ENCODE results near the gene CMC2.

Gene CMC2

DNA sequence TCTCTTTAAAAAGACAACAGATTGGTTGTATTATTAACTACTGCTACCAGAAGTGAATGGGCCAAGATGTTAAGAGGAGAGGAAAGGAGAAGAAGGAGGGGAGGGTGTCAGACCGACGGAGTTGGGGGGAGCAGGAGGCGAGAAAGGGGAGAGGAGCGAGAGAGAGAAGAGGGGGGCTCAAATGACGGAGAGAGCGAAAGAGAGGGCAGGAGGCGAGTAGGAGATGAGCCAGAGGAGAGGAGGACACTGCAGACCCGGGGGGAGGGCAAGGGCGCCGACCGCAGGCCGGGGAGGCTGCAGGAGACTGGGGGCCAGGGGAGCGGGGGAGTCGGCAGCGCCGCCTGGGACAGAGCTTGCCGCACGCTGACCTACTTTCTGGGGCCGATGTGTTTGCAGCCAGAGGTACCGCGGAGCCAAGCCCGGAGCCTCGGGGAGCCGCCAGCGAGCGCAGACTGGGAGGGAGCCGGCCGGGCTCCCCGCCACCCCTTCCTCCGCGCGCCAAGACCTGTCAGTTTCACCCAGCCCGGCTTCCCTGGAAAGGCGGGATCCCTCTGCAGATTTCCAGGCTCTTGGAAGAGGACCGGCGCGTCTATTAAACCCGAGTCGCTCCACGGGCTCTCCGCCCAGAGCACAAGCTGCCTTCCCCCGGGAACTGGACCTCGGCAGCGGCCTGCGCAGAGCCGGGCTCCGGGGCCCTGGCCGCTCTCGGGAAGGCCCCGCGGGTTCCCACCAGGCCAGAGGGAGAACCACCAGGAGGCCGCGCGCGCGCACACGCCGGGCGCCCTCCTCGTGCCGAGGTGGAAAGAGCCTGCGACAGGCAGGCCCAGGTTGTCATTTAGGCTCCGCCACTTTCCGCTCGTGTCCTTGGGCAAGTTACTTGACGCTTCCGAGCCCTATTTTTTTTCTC, 74.6 kb downstream of the CMC2 start:
- DNase-seq (ENCODE audit: low read depth, low spot score), result no peak
- peak overlapping the region; percentile 59 for H3K4me3 ChIP-seq (ENCODE audit: low read depth, low read length)
- CTCF ChIA-PET, result interaction anchor here (0.7 to 6.5 kb wide), 8 partner anchors 8 to 104 kb away, joined by 3 to 33 read pairs (median 4); partner anchors contain the start of gene ATMIN
- POLR2A ChIA-PET, result interaction anchor here (0.8 to 1.1 kb wide), 3 partner anchors 61 to 249 kb away, joined by 3 to 5 read pairs (median 3); partner anchors contain the start of gene ATMIN
- TF ChIP-seq, protein P1, sequence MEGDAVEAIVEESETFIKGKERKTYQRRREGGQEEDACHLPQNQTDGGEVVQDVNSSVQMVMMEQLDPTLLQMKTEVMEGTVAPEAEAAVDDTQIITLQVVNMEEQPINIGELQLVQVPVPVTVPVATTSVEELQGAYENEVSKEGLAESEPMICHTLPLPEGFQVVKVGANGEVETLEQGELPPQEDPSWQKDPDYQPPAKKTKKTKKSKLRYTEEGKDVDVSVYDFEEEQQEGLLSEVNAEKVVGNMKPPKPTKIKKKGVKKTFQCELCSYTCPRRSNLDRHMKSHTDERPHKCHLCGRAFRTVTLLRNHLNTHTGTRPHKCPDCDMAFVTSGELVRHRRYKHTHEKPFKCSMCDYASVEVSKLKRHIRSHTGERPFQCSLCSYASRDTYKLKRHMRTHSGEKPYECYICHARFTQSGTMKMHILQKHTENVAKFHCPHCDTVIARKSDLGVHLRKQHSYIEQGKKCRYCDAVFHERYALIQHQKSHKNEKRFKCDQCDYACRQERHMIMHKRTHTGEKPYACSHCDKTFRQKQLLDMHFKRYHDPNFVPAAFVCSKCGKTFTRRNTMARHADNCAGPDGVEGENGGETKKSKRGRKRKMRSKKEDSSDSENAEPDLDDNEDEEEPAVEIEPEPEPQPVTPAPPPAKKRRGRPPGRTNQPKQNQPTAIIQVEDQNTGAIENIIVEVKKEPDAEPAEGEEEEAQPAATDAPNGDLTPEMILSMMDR (IDR thresholded peaks at IDR 0.05; ENCODE audit: insufficient read depth, low read length, missing control alignments), result peak; percentile 25

DNA sequence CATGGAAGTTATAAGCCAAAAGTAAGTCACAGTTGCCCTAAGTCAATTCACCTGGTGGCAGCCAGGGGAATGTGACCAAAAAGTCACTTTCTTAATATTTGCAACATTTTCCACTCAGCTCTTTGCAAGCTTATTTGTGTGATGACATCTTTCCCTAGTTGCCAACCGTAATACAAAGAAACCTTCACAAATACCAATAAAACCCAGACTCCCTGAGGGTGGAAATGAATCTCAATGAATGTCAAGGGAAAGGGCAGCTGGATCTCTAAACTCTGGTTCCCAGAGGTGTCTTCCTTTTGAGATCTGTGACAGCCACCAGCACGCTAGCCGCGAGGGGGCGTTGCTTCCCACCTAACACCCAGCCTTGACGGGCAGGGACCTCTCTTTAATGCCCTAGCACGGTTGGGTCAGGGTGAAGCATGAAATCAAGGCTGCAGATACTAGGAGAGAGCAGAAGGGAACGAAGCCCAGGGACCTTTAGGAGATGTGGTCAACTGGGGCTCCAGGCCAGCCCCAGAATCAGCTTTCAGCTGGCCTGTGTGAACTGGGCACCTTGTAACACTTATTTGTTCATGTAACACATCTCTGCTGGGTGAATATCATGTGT, 82.2 kb downstream of the CMC2 start:
- no peak overlapping the region for H3K4me3 ChIP-seq (ENCODE audit: low read depth, low read length)
- ChIA-PET POLR2A (interaction anchor here (0.8 to 1.0 kb wide), 2 partner anchors 13 to 24 kb away, joined by 3 read pairs; no protein-coding TSS in a partner anchor), CTCF (interaction anchor here (0.6 to 3.1 kb wide), 28 partner anchors 9 to 815 kb away, joined by 3 to 49 read pairs (median 4); partner anchors contain the start of genes ATMIN, CENPN and CMC2)
- TF ChIP-seq, protein P1 (IDR thresholded peaks at IDR 0.05; ENCODE audit: insufficient read depth, low read length, missing control alignments), result peak; percentile 90
- DNase-seq (ENCODE audit: low read depth, low spot score), result no peak

DNA sequence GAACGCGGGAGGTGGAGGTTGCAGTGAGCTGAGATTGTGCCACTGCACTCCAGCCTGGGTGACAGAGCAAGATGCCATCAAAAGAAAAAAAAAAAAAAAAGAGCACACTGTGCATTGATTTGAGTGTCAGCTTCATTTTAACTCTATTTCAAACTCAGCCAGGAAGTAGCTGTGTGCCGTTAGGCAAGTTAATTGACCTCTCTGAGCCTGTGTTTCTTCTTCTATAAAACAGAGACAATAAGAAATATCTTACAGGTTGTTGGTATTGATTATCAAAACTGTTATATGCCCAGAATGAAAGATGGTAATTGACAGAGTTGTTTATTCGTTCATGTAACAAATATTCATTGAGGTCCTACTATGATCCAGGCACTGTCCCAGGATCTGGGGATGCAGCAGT, 83.3 kb downstream of the CMC2 start:
- ChIA-PET CTCF (interaction anchor here (1.0 to 3.1 kb wide), 12 partner anchors 11 to 275 kb away, joined by 3 to 49 read pairs (median 6); partner anchors contain the start of genes CENPN and CMC2), POLR2A (no interaction called here)
- H3K4me3 ChIP-seq (ENCODE audit: low read depth, low read length), result no peak overlapping the region
- DNase-seq (ENCODE audit: low read depth, low spot score), result no peak
- TF ChIP-seq, protein P1 (IDR thresholded peaks at IDR 0.05; ENCODE audit: insufficient read depth, low read length, missing control alignments), result no peak

Measured in AG04449 (cell line).